Left ventricle myocardium inferior (tissue), 1 donor: ENCODE data around the gene MPST. TPM values are rescaled to one million over a fixed set of nuclear protein-coding genes. Genes with fewer than 3 reads are reported as not detected.

Experiments used
- DNase-seq: peaks from one replicate; pipeline ENCODE4 v3.0.0-alpha.2; 2020
- H3K27ac ChIP-seq: fragments of 200-600 bp; replicated peaks from 2 replicates; pipeline ENCODE4 v1.8.0; 2021
- H3K27me3 ChIP-seq: fragments of 200-600 bp; 2 replicates; pipeline ENCODE4 v1.8.0; 2021; ENCODE audit warnings: low read depth
- H3K36me3 ChIP-seq: fragments of 200-600 bp; 2 replicates; pipeline ENCODE4 v1.8.0; 2021
- H3K4me1 ChIP-seq: fragments of 200-600 bp; 2 replicates; pipeline ENCODE4 v1.8.0; 2021
- H3K4me3 ChIP-seq: fragments of 200-600 bp; 2 replicates; pipeline ENCODE4 v1.8.0; 2021; ENCODE audit warnings: mild to moderate bottlenecking, moderate library complexity
- H3K9me3 ChIP-seq: fragments of 200-600 bp; replicated peaks from 2 replicates; pipeline ENCODE4 v1.8.0; 2021
- CTCF ChIP-seq: fragments of 200-600 bp; IDR thresholded peaks from 2 replicates; pipeline ENCODE4 v1.8.0; 2021; ENCODE audit warnings: antibody characterized with exemption, mild to moderate bottlenecking, borderline replicate concordance
- intact Hi-C: fragments of 100-400 bp; cut with micrococcal nuclease; formaldehyde crosslinking; loops from one replicate; pipeline ENCODE4 v1.11.0; 2022
- total RNA-seq: library from RNA; stranded (reverse); fragmentation: NEBNext Ultra II Directional; extraction: Animal tissue kit (Norgen Biotek cat#: 25700); gene quantifications from one replicate; pipeline ENCODE4 v1.2.1, GENCODE V29; 2021
- donor health status: DM: no; HTN: yes; CAD: no; lungs with severe emphysema.

The MPST gene
- total RNA-seq, 1 donor from 2014 or later = 58.3 TPM

GRCh38 chr22:37079158-37079557, 59.6 kb downstream of the MPST start:
- Histone ChIP-seq H3K4me1 (no peaks in the 10 kb centered on the region), H3K4me3 (no peak overlapping the region), H3K36me3 (no peaks in the 10 kb centered on the region), H3K9me3 (no peaks in the 10 kb centered on the region), H3K27me3 (peaks cover 52% of the 10 kb centered on the region), H3K27ac (no peak overlapping the region)
- no peak for TF ChIP-seq CTCF
- intact Hi-C loops = no loop called here
- no peak for DNase-seq

Other genes starting within 250 kb of the MPST start
- 31.2 TPM for gene IFT27, start 243.6 kb upstream of the MPST start, total RNA-seq
- gene PVALB, start 202.7 kb upstream of the MPST start, total RNA-seq = not detected
- gene NCF4, start 158.7 kb upstream of the MPST start, total RNA-seq = 5.5 TPM
- 2.8 TPM for gene CSF2RB, start 106.1 kb upstream of the MPST start, total RNA-seq
- gene TST, start 295 bp upstream of the MPST start, total RNA-seq = 39.8 TPM
- gene KCTD17, start 32.0 kb downstream of the MPST start, total RNA-seq = 14.3 TPM
- not detected for gene TMPRSS6, start 90.0 kb downstream of the MPST start, total RNA-seq
- 0.99 TPM for gene IL2RB, start 130.2 kb downstream of the MPST start, total RNA-seq
- 1.3 TPM for gene C1QTNF6, start 168.5 kb downstream of the MPST start, total RNA-seq
- gene SSTR3, start 192.7 kb downstream of the MPST start, total RNA-seq = not detected
- gene RAC2, start 224.5 kb downstream of the MPST start, total RNA-seq = 1.8 TPM